ENCODE data around the gene CSK. TPM values are rescaled to one million over a fixed set of nuclear protein-coding genes. Genes with fewer than 3 reads are reported as not detected.

The CSK gene
- total and polyA plus RNA-seq, 2 of the 8 experiments (the other 6 are each of a cell fraction or from before 2014, with no cell fraction given), result 13.7 to 50.2 TPM

GRCh38 chr15:74798388-74799254 is 16.7 kb downstream of the CSK start:
- Histone ChIP-seq H3K79me2 (ENCODE audit: control insufficient read depth in 1 of 2, insufficient read depth in 2 of 2, low read length in 2 of 2) (no peaks in the 10 kb centered on the region), H2BK5ac (ENCODE audit: low read depth, low read length) (0 out of 2 replicates have a peak overlapping the region, but pooled peaks have one; percentile 8), H2BK20ac (ENCODE audit: low read length) (no peak overlapping the region), H3K27ac (ENCODE audit: low read depth, low read length) (no peak overlapping the region), H2BK15ac (ENCODE audit: low read length) (no peak overlapping the region), H2BK120ac (replicated peaks; ENCODE audit: low read depth, low read length) (no peak overlapping the region), H3K4me1 (replicated peaks in 1 of 4; ENCODE audit: control insufficient read depth in 3 of 4, insufficient read depth in 4 of 4, low read length in 3 of 4) (peaks cover 0 to 5% (median 2%) of the 10 kb centered on the region in 4 experiments; a peak in 3 of 7 replicates), H3K36me3 (ENCODE audit: control insufficient read depth in 2 of 4, insufficient read depth in 4 of 4, low read length in 3 of 4) (peaks cover 0 to 14% (median 0%) of the 10 kb centered on the region in 4 experiments; a peak in 1 of 8 replicates), H2BK12ac (ENCODE audit: low read depth, low read length) (no peak overlapping the region), H3K4me2 (ENCODE audit: insufficient read depth in 1 of 2, low read depth in 2 of 2, low read length in 2 of 2) (no peak overlapping the region), H3K14ac (ENCODE audit: insufficient read length) (no peak overlapping the region), H3K4me3 (ENCODE audit: extremely low read depth in 1 of 4, insufficient read depth in 2 of 4, low read depth in 3 of 4, low read length in 4 of 4) (no peak overlapping the region), H4K5ac (ENCODE audit: insufficient read length, low read depth, low read length) (no peak overlapping the region), H3K4ac (replicated peaks; ENCODE audit: insufficient read length, low read depth, low read length) (no peak overlapping the region), H4K91ac (replicated peaks; ENCODE audit: insufficient read length, low read length) (no peak overlapping the region), H3K9me3 (ENCODE audit: insufficient read depth in 2 of 2, low read depth in 1 of 2, low read length in 1 of 2) (no peaks in the 10 kb centered on the region), H3K18ac (ENCODE audit: extremely low read depth, low read length) (no peak overlapping the region), H4K20me1 (replicated peaks in 1 of 2; ENCODE audit: control insufficient read depth in 1 of 2, insufficient read depth in 2 of 2, low read length in 2 of 2) (peaks cover 8 to 21% of the 10 kb centered on the region in 2 experiments), H2AK5ac (ENCODE audit: low read depth, low read length) (no peak overlapping the region), H3K23ac (ENCODE audit: insufficient read length) (no peak overlapping the region), H3K79me1 (ENCODE audit: low read depth, low read length) (0 out of 2 replicates have a peak, but pooled peaks cover 2% of the 10 kb centered on the region), H3K9ac (replicated peaks in 1 of 4; ENCODE audit: extremely low read depth in 1 of 4, low read depth in 3 of 4, low read length in 3 of 4) (no peak overlapping the region), H4K8ac (ENCODE audit: extremely low read depth, insufficient read depth, low read length) (peak overlapping the region; percentile 57; the same call in 1 of the 2 replicates), H2AFZ (ENCODE audit: low read length) (no peak overlapping the region), H3K23me2 (ENCODE audit: low read depth, low read length) (no peaks in the 10 kb centered on the region), H3K27me3 (replicated peaks in 1 of 4; ENCODE audit: control insufficient read depth in 3 of 4, extremely low read depth in 1 of 4, insufficient read depth in 3 of 4, low read length in 3 of 4) (no peaks in the 10 kb centered on the region), H3K56ac (replicated peaks; ENCODE audit: insufficient read length, low read depth, low read length) (no peak overlapping the region)
- DNase-seq (ENCODE audit: low read depth in 1 of 2, low spot score in 2 of 2) (no peak), FAIRE-seq (no peak)
- CTCF ChIA-PET (ENCODE audit: partially characterized antibody), result interaction anchor here (0.6 to 53.7 kb wide), 31 partner anchors 8 to 173 kb away, joined by 3 to 1439 read pairs (median 6); partner anchors contain the start of genes CLK3, CPLX3, CSK and LMAN1L
- POLR2A ChIA-PET (ENCODE audit: partially characterized antibody), result interaction anchor here (0.7 to 3.6 kb wide), 7 partner anchors 11 to 125 kb away, joined by 3 to 20 read pairs (median 3); partner anchors contain the start of gene MPI
- WGBS, 2 experiments (ENCODE audit: extremely low coverage in 1 of 2, insufficient coverage in 1 of 2, insufficient read length in 1 of 2, insufficient replicate concordance in 2 of 2, low coverage in 1 of 2, low lambda C conversion rate in 2 of 2, missing lambda C conversion rate in 1 of 2), result 95% methylated on average over 25 of the region's 25 CpGs; no CpG with 5 or more reads in 1 of the 2 experiments
